Effector CD4-positive, alpha-beta T cell (primary cell): ENCODE data around the gene CDK1.

Experiments used
- DNase-seq: peaks from one replicate; pipeline ENCODE4 v3.0.0-alpha.2; 2020

CDK1 gene

DNA sequence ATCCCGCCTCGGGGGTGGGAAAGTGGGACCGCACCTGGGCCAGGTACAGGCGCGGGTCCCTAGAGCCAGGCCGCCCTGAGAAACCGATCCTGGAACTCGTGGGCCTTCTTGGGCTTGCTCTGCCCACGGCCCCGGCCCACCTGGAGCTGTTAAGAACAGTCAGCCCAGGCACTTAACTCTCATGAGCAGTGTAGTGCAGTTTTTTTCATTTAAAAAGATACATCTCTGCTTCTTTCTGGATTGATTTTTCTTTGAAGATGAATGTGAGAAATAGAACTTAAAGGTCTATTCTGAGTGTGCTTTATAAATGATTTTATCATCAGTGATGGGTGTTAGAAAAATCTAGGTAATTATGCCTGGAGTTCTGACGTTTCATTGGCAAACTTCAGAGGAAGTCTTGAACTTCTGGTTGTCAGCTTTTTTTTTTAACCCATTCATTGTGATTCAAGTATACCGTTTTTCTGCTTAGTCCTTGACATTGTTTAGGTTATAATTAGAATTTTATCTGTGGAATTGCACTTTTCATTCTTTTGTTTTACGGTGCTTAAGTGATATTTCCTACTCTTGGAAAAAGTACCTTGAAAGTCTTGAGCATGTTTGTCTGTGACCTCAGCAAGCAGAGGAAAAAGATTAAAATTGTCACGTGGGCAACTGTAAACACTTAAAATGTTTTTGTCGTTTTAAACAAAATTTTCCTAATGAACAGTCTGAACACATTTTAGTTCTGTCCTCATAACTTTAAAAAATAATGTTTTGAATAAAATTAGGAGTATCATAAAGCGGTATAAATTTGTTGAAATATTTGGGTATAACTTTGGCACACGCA lies 906 bp downstream of the CDK1 start:
- no peak for DNase-seq

GRCh38 chr10:60781661-60782060 lies 3.4 kb downstream of the CDK1 start:
- no peak for DNase-seq

GRCh38 chr10:60784641-60785040 lies 6.4 kb downstream of the CDK1 start:
- no peak for DNase-seq

DNA sequence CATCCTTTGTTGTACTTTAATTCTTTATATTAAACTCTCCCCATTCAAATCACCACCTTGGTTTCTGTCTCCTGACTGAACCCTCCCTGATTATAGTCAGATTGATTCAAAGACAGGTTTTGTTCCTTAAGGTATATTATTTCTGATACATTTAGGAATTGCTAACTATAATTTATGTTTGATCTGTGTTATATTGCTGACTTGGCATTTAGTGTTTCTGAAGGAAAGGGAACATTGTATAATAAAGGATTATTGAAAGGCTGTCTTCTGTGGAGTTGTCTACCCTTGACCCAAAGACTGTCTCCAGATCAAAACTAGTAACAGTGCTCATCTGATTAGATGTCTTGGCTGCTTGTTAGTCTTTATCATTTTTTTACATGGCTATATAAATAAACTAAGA lies 10.3 kb downstream of the CDK1 start:
- no peak for DNase-seq

GRCh38 chr10:60789340-60789739 lies 11.1 kb downstream of the CDK1 start:
- no peak for DNase-seq

- DNase-seq: no peak
Observed at GRCh38 chr10:60794953-60795352, 16.7 kb downstream of the CDK1 start.

- no peak for DNase-seq
Observed at GRCh38 chr10:60795465-60796202, 17.4 kb downstream of the CDK1 start.

DNA sequence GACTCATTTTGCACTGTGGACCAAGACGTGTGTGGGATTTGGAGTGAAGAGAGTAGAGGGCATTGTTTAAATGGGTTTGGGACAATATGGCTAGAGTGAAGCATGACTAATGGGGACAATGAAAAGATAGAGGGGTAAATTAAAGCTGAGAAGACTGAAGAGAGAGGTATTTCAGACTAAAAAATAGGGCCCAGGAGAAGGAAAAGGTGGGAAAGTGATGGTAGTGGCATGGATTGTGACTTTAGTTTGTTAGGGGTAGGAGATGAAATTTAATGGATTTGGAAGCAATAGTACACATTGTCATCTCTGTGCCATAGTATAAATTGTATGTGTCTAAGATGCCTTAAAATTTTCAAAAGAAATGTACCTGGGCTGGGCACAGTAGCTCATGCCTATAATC lies 18.2 kb downstream of the CDK1 start:
- no peak for DNase-seq

DNA sequence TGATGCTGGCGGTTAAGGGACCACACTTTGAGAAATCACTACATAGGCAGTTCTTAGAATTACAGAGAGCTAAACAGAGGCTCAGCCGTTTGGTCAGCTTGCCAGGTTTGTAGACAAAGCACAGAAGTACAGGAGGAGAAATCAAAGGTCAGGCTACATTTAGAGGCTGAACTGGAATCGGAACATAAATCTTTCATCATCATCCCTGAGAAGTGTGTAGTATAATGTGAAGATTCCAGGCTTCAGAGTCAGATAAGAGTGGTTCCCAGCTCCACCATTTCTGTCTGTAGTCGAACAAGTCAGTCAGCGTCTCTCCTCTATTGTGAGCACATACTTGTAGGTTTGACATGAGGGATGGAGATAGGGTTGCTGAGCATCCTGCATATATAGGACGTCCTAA lies 18.9 kb downstream of the CDK1 start:
- DNase-seq: no peak

GRCh38 chr10:60798031-60798430 lies 19.8 kb downstream of the CDK1 start:
- DNase-seq: no peak

DNA sequence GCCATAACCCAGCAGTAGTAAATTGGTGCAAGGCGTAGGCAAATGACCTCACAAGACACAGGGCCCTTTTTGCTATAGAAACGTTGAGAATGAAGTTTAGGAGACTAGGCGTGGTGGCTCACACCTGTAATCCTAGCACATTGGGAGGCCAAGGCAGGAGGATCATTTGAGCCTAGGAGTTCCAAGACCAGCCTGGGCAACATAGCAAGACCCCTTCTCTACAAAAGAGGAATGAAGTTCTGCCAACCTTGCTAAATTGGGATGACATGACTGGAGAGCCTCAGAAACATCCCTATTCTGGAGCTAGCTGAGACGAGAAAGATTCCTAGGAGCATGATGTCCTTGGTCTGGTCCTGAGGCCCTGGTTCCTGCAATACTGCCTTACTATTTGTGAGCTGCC lies 20.6 kb downstream of the CDK1 start:
- DNase-seq: no peak

DNA sequence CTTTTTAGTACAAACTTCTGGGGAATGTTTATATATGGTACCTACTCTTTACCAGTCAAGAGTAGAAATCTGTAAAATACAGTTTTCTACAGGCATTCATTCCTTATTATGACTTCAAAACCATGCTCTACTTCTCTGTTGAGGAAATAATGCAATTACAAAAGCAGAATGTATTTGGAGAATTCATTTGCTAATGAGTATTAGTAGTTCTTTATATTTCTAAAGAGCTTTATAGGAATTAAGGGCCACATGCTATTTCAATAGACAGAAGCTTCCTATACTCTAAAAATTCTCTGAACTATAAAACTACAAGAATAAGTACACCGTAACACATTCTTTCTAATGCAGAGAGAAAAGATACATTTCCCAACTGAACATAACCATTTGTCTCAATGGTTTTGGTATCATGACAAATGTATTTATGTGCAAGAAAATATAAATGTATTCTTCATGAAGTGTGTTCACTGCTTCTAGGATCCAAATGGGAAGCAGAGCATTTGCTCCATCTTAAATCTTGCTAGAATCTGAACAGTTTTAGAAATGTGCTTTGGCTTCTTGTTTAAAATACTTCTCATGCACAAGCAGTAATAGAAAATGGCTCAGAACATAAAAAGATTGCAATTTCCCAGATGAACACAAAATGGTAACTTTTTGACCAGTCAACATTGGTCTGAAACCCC lies 21.8 kb downstream of the CDK1 start:
- DNase-seq: no peak

DNA sequence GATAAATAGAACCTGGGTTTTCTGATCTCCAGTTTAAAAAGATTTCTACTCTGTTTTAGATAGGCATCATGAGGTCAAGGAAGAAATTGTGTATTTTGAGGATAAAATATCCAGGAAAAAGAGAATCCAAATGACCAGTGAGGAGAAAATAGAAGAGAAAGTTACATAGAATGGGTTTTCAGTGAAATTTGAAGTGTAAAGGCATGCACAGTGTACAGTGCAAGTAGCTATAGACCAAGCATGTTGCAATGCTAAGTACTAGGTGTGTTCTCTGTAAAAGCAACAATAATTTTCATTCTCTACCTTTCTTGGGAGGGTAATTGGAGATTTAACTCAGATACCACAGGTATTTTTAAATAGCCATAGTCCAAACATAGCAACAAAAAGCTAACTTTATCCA lies 22.6 kb downstream of the CDK1 start:
- no peak for DNase-seq

GRCh38 chr10:60801522-60801921 lies 23.2 kb downstream of the CDK1 start:
- DNase-seq: no peak

- no peak for DNase-seq
Observed at GRCh38 chr10:60803433-60803832, 25.2 kb downstream of the CDK1 start.

- DNase-seq: no peak
Observed at GRCh38 chr10:60803865-60804264, 25.6 kb downstream of the CDK1 start.

GRCh38 chr10:60806921-60807320 lies 28.6 kb downstream of the CDK1 start:
- no peak for DNase-seq

- no peak for DNase-seq
Observed at GRCh38 chr10:60807499-60807898, 29.2 kb downstream of the CDK1 start.

- no peak for DNase-seq
Observed at GRCh38 chr10:60808036-60808435, 29.8 kb downstream of the CDK1 start.

DNA sequence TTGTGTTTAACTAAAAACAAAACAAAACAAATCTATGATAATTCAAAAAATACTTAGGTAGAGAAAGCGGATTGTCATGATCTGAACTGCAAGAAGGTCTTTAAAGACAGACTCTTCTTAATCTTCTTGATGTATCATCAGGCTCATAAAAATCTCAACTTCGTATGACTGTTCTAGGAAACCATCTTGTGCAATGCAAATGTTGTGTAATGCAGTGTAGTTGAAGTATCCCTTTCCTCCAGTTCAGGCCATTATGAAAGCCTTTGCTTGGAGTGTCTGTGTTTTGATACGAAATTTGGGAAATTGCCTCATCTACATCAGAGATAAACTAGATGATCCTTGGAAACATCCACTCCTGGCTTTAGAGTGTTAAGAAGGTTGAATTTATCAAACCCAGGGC lies 30.9 kb downstream of the CDK1 start:
- no peak for DNase-seq

GRCh38 chr10:60810437-60811182 lies 32.3 kb downstream of the CDK1 start:
- no peak for DNase-seq

- peak; percentile 20 for DNase-seq
Observed at GRCh38 chr10:60816628-60817397, 38.5 kb downstream of the CDK1 start.
